Measurements from ENCODE around the gene NIT2.
"Not testable (repeated sequence)": the region's sequence is repeated elsewhere in the genome, so short reads cannot be mapped to it uniquely, and the experiment has no call there.

Gene NIT2

GRCh38 chr3:100339786-100340185 lies 5.2 kb downstream of the NIT2 start:
- no peak for DNase-seq

GRCh38 chr3:100340527-100340926 lies 6.0 kb downstream of the NIT2 start:
- no peak for DNase-seq

GRCh38 chr3:100348727-100349126 lies 14.2 kb downstream of the NIT2 start:
- no peak for DNase-seq

DNA sequence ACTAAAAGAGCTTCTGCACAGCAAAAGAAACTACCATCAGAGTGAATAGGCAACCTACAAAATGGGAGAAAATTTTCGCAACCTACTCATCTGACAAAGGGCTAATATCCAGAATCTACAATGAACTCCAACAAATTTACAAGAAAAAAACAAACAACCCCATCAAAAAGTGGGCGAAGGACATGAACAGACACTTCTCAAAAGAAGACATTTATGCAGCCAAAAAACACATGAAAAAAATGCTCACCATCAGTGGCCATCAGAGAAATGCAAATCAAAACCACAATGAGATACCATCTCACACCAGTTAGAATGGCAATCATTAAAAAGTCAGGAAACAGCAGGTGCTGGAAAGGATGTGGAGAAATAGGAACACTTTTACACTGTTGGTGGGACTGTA lies 17.2 kb downstream of the NIT2 start:
- not testable (repeated sequence) for DNase-seq

GRCh38 chr3:100352296-100353231 lies 18.0 kb downstream of the NIT2 start:
- no peak for DNase-seq

- DNase-seq, result no peak
Measured at GRCh38 chr3:100354850-100355249, 20.3 kb downstream of the NIT2 start.

GRCh38 chr3:100358413-100358812 lies 23.9 kb downstream of the NIT2 start:
- DNase-seq, result no peak

DNA sequence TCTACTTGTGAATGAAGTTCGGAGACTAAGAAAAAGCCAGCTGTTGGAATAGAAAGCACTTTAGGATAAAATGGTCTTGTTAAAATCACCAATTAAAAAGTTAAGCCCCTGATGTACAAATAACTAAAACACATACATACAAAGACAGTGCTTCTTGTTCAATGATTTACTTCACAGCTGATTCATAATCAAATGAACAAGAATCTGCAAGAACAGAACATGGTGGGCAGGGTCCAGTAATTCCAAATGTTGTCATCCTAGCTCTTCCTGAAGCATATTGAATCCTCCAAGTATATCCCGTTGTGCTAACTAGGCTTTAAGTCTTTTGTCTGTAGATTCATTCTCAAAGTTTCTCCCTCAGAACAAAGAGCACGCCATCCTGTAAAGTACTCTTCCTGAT lies 24.5 kb downstream of the NIT2 start:
- DNase-seq, result no peak

GRCh38 chr3:100360757-100361496 lies 26.4 kb downstream of the NIT2 start:
- no peak for DNase-seq

DNA sequence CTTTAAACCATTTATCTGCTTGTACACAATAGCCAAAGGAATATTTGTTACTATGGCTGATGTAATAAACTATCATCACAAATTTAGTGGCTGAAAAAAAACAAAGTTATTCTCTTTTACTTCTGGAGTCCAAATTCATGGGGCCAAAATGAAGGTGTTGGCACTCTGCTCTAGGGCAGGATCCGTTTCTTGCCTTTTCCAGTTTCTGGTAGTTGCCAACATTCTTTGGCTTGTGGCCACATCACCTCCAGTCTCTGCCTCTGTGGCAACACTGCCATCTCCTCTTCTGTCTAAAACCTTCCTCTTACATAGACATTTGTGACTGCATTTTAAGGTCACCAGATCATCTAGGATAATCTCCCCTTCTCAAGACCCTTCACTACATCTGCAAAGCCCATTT lies 27.3 kb downstream of the NIT2 start:
- no peak for DNase-seq

GRCh38 chr3:100364421-100364820 lies 29.9 kb downstream of the NIT2 start:
- DNase-seq, result no peak

- no peak for DNase-seq
Measured at GRCh38 chr3:100366424-100366823, 31.9 kb downstream of the NIT2 start.

GRCh38 chr3:100368441-100368840 lies 33.9 kb downstream of the NIT2 start:
- DNase-seq, result no peak

GRCh38 chr3:100370756-100371155 lies 36.2 kb downstream of the NIT2 start:
- no peak for DNase-seq

GRCh38 chr3:100374521-100374920 lies 40.0 kb downstream of the NIT2 start:
- DNase-seq, result no peak

DNA sequence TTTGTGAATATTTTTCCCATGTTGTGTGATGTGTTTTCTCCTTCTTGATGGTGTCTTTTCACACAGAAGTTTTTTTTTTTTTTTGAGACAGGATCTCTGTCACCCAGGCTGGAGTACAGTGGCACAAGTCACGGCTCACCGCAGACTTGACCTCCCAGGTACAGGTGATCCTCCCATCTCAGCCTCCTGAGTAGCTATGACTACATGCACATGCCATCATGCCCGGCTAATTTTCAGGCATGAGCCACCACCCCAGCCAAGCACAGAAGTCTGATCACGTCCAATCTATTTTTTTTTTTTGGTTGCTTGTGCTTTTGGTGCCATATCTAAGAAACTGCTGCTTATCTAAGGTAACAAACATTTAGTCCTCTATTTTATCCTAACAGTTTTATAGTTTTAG lies 41.7 kb downstream of the NIT2 start:
- DNase-seq, result no peak

DNA sequence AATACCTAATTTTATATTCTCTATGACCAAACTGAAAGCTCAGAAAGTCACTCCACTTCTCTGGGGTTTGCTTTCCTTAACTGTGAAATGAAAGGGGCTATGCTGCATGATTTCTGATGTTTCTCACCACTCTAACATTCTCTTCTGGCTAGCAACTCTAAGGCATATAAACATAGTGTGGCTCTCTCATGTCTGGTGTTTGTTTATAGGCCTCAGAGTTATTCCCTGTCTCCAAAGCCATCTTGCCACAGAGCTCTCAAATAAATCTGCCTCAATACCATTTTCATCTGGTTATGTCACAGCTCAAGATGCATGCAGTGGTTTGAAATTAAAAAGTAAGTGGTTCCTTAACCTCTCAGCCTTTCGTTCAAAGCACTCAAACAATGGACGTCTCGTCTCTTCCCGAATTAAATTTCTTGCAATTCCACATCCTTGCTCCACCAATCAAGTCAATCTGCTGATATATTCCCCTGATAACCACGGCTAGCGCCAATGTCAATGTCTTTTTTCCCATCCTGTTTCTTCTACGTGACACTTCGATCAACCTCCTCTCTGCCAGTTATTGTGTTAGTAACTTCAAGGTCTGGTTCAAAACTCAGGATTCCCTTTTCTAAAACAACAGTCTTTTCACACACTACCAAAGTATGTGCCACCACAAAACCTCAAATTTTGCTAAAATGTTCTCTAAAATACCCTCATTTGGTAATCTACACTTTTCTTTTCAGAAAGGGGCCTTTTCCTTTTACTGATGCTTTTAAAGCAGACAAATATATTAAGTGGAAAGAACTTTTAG lies 50.4 kb downstream of the NIT2 start:
- DNase-seq, result no peak

GRCh38 chr3:100386437-100387074 lies 52.0 kb downstream of the NIT2 start:
- DNase-seq, result no peak

GRCh38 chr3:100389025-100389424 lies 54.5 kb downstream of the NIT2 start:
- DNase-seq, result no peak

- no peak for DNase-seq
Measured at GRCh38 chr3:100395679-100396431, 61.3 kb downstream of the NIT2 start.

DNA sequence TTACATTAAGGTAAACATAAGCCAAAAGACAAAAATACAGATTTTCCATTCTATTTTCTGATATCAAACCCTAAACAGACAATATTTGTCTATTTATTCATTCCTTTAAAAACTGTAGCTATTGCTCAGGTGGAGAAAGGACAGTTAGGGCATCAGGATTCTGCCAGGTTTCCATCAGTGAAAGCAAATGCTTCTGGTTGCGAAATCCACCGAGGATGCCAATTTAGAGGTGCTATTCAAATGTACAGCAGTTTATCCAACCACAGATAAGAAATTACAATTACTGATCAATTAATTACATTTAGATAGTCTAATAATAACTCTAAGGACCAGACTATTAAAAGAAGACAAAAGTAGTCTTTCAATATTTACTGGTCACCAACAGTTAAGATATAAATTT lies 62.4 kb downstream of the NIT2 start:
- DNase-seq, result no peak
